Left colon (tissue), 2 donors: ENCODE results near the gene KDF1. TPM values are rescaled to one million over a fixed set of nuclear protein-coding genes. Genes with fewer than 3 reads are reported as not detected.

ENCODE experiments used
- ATAC-seq: fragments of 200-7000 bp; cut with Tn5 transposase; one replicate; pipeline ENCODE4 v1.9.1; 2020; ENCODE audit warnings: mild to moderate bottlenecking, moderate library complexity
- DNase-seq, 2 donors: peaks; one replicate each; pipeline ENCODE4 v3.0.0-alpha.2; 2020
- intact Hi-C, 2 donors: fragments of 100-400 bp; cut with DNase I in 1 of 2; cut with micrococcal nuclease in 1 of 2; formaldehyde crosslinking; loops; one replicate each; pipeline versions ENCODE4 v1.11.2 to v1.14.0; 2022; cut with DNase I, micrococcal nuclease
- total RNA-seq, 2 donors: library from RNA; stranded (reverse); fragmentation: NEBNext Ultra II Directional; extraction: Animal tissue kit (Norgen Biotek cat#: 25700); gene quantifications; one replicate each; pipeline ENCODE4 v1.2.1, GENCODE V29; 2021
- donor health status: DM: no; HTN: no; CAD: no.
- donor health status: DM: yes; HTN: yes; CAD: no.

The KDF1 gene
- total RNA-seq, 2 donors from 2014 or later: 24.7 to 25.6 TPM

DNA sequence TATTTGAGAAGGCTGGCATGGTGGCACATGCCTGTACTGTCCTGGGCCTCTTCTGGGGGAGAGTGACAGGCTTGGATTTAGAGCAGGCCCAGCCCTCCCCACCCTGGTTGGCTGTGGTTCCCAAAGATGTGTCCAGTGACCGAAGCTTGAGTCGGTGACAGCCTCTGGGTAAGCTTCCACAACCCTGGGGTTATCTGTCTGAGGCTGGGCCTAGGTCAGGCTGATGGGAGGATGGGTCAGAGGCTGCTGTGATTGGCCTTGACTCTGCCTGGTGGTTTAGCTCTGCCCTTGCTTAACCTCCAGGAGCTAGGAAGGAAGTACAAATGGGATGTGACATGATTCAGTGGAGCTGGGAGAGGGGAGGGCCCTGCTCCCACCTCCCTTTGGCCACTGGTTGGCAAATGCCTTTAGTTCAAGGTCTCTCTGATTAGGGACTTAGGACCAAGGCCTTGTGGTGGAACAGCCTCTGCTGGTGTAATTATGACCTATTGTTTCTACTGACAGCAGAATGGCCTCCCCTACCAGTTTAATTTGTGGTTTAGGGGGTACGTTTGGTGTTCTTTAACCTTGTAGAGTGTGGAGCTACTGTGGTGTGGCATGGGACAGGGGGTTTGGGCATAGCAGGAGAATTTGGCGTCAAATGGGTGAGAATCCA, 22.1 kb downstream of the KDF1 start:
- intact Hi-C loops: no loop called here
- peak; percentile 32 for ATAC-seq
- no peak for DNase-seq

DNA sequence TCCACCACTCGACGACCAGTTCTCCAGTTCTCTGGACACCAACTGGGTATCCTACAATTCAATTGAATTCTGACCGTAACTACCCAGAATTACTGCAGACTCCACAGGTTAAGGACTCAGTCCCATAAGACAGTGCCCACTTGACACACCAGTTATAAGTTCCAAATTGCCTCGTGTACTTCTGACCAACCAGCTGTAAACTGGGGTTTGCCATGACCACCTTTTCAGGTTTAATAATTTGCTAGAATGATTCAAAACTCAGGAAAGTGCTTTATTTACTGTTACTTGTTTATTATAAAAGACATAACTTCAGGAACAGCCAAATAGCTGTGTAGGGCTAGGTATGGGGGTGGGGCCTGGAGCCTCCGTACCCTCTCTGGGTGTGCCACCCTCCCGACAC, 23.4 kb downstream of the KDF1 start:
- no peak for DNase-seq
- intact Hi-C loops: no loop called here
- ATAC-seq: no peak

DNA sequence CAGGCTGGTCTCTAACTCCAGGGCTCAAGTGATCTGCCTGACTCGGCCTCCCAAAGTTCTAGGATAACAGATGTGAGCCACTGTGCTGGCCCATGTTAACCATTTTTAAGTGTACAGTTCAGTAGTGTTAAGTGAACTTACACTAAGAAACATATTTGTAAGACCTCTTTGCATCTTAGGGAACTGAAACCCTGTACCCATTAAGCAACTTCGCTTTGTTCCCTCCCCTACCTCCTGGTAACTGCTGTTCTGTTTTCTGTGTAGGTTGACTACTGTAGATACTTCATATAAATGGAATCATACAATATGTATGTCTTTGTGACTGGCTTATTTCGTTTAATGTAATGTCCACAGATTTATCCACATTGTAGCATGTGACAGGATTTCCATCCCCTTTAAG, 27.7 kb downstream of the KDF1 start:
- intact Hi-C loops: no loop called here
- no peak for DNase-seq
- ATAC-seq: no peak

DNA sequence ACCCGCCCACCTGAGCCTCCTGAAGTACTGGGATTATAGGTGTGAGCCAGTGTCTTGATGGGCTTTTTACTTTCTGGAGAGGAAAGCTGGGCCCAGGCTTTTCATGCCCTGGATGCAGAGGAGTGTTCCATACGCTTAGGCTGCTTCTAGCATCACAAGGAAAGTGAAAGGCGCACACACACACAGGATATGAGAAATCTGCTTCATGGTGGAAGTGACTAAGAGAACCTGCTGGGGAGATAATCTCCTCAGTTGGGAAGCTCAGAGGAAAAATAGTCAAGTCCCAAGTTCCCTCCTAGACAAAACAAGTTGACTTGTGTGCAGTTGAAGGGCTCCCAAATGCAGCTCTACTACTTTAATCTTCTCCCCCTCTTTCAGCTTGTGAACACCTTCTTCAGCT, 36.6 kb downstream of the KDF1 start:
- DNase-seq (no peak), ATAC-seq (no peak)
- intact Hi-C loops: no loop called here

DNA sequence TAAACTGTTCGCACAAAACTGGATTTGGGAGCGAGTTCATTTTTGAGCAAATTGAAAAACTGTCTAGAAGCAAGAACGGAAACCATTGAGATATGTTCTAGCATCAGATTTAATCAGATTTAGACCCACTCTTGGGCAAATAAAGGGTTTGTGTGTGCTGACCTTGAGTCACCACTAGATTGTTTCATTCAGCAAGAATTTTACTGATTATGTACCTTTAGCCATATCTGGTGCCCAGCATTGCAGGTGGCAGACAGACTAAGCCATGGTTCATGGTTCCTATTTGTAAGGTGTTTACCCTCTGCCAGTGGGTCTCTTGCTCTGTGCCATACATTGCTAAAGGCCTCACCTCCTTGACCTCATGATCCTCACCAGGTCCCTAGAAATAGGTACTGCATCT, 37.4 kb downstream of the KDF1 start:
- intact Hi-C loops: no loop called here
- no peak for ATAC-seq
- no peak for DNase-seq

DNA sequence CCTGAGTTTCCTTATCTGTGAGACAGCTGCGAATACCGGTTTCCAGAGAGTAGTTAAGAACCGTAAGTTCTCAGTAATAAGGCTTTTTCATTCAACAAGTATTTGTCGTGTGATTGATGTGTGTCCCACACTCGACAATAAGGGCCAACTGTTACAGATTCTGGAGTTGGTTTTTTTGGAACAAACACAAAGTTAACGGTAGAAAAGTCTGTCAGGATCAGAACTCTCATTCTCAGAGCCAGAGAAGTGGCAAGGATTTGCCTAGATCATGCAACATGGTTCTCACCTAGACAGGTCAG, 37.9 kb downstream of the KDF1 start:
- intact Hi-C loops: no loop called here
- ATAC-seq (no peak), DNase-seq (no peak)

DNA sequence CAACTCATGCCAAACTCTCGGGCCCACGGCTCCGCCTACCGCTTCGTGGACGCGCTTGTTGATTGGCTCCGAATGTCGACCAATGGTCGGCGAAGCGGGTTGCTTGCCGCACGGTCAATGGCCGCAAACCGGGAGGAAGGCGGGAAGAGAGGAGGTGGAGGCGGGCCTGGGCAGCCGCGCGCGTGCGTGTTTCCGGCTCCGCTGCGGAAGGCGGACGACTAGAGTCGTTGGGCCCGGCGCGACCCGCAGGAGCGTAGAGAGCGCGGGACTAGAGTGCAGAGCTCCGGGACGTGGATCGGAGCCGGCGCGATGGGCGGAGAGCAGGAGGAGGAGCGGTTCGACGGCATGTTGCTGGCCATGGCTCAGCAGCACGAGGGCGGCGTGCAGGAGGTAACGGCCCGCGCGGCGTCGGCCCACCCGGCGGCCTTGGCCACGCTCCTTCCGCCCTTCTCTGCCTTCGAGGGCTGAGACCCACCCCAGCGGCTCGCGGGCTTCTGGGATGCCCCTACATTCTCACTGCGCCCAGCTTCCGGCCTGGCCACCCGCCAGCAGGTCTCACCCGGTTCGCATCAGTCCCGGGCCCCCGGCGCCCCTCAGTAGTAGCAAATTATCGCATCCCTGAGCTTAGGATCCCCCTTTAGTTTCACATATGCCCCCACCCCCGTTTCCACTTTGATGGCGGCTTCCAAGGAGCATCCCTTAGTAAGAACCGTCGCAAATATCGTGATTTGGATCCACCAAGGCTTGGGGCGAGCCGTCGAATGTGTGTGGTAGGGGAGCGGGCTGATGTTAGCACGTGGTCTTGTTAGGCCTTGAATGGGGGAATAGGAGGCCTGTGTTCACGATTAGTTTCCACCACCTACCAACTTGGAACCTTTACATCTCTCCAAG, 38.5 kb downstream of the KDF1 start, which contains the start of gene NUDC:
Gene NUDC (plus strand): TSS at position 204 of the 891 bp plus-strand sequence. CDS start 106 bp downstream, at position 310.
- peak; percentile 98 for ATAC-seq
- intact Hi-C loops: no loop called here
- peak; percentile 97 for DNase-seq

DNA sequence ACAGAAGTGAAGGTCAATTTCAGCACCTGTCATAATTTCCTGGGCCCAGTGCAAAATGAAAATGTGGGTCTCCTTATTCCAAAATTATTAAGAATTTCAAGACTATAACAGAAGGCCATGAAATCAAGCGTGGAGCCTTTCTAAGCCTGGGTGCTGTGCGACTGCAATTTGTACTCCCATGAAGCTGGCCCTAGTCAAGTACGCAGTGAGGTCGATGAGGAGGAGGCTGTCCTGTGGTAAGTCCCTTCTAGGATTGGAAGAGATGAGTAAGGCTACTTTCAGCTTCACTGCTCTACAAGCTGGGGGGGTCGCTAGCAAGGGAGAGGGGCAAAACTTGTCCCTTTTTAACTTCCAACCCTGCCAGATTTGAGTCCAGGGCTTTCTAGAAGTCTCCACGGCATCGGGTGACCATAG, 39.1 kb downstream of the KDF1 start:
- DNase-seq: peak in 1 of 2 donors; percentile 43
- intact Hi-C loops: no loop called here
- peak; percentile 9 for ATAC-seq

DNA sequence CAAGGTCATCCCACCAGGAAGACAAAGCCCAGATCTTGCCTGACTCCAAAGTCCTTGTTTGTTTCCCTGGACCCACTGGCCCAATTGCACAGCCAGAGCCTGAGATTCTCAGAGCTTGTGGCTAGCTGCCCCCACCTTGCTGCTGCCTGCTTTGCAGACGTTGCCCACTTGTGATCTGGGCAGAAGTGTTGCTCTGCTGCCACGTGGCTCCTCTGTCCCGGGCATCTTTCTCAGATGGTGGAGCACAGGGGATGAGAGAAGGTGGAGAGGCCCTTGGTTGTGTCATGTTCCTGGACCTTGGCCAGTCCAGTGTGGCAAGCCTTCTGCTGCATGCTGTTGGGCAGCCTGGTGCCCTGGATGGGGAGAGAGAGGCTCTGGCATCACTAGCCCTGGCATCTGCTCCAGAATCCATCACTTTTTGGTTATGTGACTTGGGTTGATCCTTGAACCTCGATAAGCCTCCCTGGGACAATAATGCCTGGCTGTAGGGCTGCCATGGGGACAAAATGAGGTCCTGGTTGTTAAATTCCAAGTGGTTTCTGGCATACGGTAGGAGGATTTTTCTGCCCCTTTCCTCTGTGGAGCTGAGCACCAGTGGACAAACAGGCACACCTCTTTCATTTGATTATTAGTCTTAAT, 44.9 kb downstream of the KDF1 start:
- no peak for DNase-seq
- ATAC-seq: no peak

DNA sequence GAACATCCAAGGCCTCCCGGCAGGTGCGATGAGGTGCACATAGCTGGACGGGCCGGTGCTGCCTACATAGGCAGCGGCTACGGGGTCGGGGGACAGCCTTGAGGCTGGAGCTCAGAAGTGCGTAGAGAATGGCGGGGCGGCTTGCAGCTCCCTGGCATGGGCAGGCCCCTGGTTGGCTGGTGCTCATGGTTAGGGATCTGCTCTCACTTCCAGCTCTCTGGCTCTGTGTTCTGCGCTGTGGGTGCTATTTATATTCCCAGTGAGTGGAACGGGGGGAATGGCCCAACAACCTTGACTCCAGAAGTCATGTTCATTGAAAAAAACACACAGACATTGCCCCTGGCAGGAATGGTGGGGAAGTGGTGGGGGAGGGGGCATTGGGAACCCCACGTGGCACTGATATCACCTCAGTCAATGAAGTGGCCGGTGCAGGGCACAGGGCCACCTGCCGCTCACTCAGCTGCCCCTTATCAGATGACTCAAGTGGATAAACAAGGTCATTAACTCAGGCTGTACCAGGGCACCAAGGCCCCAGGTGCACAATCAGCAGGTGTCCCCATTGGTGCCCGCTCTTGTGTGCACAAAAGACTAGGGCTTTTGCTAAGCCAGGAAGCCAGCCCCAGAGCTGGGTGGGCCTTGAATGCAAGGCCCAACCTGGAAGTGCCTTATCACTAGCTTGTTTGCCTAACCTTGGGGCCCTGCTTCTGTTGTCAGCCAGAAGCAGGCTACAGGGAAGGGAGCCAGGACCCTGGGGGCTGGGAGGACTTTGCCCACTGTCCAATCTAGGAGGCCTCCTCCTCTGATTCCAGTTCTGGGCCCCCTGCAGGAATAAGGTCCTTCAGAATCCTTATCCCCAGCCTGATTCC, 46.3 kb downstream of the KDF1 start, which contains the start of gene NR0B2:
Gene NR0B2 (minus strand): TSS at position 222 of the 866 bp plus-strand sequence. CDS start 35 bp downstream, at position 187.
- intact Hi-C loops: no loop called here
- ATAC-seq (peak; percentile 84), DNase-seq (peak; percentile 75 to 92)

More for the DNA sequence above, 44.9 kb downstream of the KDF1 start:
- intact Hi-C loops: no loop called here

DNA sequence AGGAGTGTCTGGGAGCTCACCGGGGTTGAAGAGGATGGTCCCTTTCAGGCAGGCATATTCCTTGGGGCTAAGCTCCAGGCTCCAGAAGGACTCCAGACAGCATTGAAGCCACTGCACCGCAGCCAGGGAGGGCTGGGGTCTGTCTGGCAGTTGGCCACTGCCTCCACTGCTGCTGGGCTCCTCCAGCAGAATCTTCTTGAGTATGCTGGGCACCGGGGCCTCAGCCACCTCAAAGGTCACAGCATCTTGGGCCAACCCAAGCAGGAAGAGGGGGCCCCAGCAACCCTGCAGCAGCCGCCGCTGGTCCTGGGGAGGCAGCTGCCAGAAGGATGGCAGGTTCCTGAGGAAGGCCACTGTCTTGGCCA, 46.9 kb downstream of the KDF1 start:
- no peak for ATAC-seq
- intact Hi-C loops: no loop called here
- DNase-seq: no peak

DNA sequence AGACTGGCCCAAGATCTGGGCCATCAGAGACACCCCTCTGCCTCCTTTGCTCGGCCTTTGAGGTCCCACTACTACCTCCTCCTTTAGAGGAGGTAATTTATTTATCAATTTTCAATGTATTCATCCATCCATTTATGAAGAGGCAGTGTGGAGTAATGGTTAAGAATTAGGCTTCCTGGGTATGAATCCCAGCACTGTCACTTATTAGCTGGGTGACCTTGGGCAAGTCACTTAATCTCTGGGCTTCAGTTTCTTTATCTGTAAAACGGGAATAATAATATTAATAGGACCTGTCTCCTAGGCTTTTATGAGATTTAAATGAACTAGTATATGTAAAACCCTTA, 48.1 kb downstream of the KDF1 start:
- ATAC-seq: no peak
- intact Hi-C loops: no loop called here
- no peak for DNase-seq

DNA sequence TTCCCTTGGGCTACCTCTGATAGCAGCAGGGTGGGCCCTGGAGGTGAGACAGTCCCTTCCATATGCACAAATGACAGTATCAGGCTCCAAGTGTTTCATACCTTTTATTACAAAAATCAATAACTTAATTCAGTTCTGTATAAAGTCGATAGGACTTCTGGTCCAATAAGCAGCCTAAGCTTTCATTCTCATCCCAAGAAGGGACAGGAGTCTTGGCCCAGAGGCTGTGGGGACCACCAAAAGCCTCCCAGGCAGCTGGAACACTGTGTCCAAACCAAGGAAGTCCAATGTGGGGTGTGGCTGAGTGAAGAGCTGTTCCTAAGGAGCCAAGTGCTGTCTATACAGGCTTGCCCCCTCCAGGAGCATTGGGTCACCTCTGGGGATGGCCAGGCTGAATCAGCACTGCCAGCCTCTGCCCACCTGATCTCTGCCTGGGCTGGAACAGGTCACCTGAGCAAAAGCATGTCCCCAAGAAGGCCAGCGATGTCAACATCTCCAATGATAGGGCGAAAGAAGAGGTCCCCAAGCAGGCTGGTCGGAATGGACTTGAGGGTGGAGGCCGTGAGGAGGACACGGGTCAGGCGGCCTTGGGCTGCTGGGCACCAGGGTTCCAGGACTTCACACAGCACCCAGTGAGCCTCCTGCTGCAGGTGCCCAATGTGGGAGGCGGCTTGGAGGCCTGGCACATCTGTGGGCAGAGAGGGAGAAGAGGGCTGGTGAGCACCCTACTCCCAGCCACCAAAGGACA, 48.7 kb downstream of the KDF1 start:
- intact Hi-C loops: no loop called here
- DNase-seq (no peak), ATAC-seq (no peak)

DNA sequence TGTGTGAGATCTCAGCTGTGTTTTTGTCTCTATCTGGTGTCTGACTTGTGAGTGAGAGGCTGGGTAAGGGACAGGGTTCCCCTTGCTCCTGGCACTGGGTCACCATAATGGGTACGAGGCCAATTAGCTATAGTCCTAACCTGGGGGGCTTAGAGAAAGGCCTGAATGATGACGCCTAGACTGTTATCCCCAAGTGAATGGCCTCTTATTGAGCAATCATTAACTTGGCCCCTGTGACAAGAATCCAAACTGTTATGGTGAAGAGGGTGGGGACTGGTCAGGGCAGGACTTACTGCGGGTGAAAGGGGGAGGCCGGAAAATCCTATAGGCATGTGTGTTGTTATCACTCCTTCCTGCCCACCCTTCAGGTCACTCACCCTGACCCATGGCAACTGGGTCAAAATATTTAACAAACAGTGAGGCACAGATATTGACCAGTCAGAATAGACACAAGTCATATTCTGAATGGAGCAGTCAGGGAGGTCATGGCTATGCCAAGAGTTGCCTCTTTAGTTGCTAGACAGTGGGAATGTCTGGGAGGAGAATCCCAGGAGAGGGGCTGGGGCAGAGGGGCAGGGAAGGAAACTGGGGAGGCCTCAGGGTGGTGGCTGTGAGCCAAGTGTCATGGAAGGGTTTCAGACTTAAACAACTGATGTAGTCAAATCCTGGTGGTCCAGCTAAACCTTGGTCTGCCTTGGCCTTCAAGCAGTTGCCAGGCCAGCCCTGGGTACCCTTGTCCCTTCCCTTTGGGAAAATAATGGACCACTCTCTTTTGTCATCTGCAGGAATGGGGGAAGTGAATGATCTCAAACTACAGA, 49.7 kb downstream of the KDF1 start:
- ATAC-seq (peak; percentile 40), DNase-seq (no peak)
- intact Hi-C loops: no loop called here

DNA sequence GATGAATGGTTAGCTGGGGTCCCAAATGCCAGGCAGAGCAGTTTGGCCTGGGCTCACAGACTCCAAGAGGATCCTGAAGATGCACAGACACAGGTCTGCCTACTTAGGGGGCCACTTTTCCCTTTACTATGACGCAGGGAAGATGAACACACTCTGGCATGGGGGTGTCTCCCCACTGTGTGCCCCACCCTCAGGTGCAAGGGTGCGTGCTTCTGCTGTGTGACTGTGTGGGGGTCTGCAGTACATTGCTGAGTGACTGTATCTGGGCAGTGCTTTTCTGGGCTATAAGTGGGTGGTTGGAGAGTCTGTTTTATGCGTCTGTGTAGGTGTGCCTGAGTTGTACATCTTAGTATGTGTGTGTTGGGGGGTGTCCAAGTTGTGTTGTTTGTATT, 50.3 kb downstream of the KDF1 start:
- DNase-seq (no peak), ATAC-seq (no peak)
- intact Hi-C loops: no loop called here

DNA sequence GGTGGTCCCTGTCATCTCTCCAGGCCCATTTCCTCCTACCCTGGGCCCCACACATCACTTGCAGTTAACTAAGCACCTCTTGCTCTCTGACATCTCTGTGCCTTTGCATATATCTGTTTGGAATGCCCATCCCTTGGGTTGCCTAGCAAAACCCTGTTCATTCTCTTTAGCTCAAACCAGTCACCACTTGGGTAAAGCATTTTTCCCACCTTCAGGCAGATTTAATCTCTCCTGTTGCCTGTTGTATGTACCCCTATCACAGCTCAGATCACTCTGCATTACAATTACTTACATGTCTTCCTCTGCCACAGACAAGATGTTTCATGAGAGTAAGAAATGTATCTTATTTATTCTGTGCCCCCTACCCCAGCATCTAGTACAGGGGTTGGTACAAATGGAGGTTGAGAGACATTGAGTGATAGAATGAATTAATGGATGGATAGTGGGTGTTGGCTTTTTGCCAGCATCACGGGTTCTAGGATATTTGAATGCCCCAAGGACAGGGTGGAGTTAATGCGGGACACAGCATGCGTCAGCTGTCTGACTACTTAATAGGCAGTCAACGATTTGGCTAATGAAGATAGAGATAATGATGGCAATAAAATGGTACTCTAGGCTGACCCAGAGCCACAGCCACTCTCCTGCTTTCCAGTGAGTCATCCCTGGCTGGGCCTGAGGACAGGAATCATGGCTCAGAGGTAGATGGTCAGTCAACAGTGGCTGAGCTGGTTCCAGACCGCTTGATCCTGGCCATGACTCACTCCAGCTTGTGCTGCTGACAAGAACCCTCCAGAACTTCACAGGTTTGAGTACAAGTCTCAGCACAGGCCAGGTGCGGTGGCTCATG, 53.0 kb downstream of the KDF1 start:
- peak; percentile 38 for ATAC-seq
- intact Hi-C loops: no loop called here
- DNase-seq: no peak
